Tongue (tissue), 2 donors: Measurements from ENCODE around the gene LCLAT1. TPM values are rescaled to one million over a fixed set of nuclear protein-coding genes. Genes with fewer than 3 reads are reported as not detected.
"Not testable (repeated sequence)": the region's sequence is repeated elsewhere in the genome, so short reads cannot be mapped to it uniquely, and the experiment has no call there.

Experiments used
- DNase-seq: peaks from one replicate; pipeline ENCODE4 v3.0.0-alpha.2; 2015
- total RNA-seq: library from RNA; depleted of rRNA; stranded (reverse); fragments of >200 nt; gene quantifications from one replicate; pipeline ENCODE4 v1.2.3, GENCODE V29; 2014

LCLAT1 gene
- total RNA-seq, 1 donor from 2014 or later: 20.0 TPM

GRCh38 chr2:30454571-30454970 lies 7.5 kb downstream of the LCLAT1 start:
- no peak for DNase-seq

GRCh38 chr2:30455114-30455738 lies 8.2 kb downstream of the LCLAT1 start:
- no peak for DNase-seq

GRCh38 chr2:30456106-30456505 lies 9.1 kb downstream of the LCLAT1 start:
- no peak for DNase-seq

- DNase-seq: no peak
Measured at GRCh38 chr2:30456579-30456978, 9.5 kb downstream of the LCLAT1 start.

GRCh38 chr2:30457296-30457695 lies 10.2 kb downstream of the LCLAT1 start:
- no peak for DNase-seq

GRCh38 chr2:30459140-30459539 lies 12.1 kb downstream of the LCLAT1 start:
- no peak for DNase-seq

- no peak for DNase-seq
Measured at GRCh38 chr2:30462131-30462857, 15.2 kb downstream of the LCLAT1 start.

GRCh38 chr2:30463535-30463934 lies 16.5 kb downstream of the LCLAT1 start:
- no peak for DNase-seq

- DNase-seq: no peak
Measured at GRCh38 chr2:30464544-30465170, 17.6 kb downstream of the LCLAT1 start.

GRCh38 chr2:30465171-30465545 lies 18.1 kb downstream of the LCLAT1 start:
- no peak for DNase-seq

GRCh38 chr2:30466216-30466615 lies 19.2 kb downstream of the LCLAT1 start:
- DNase-seq: no peak

GRCh38 chr2:30467062-30467826 lies 20.2 kb downstream of the LCLAT1 start:
- DNase-seq: not testable (repeated sequence)

GRCh38 chr2:30470426-30470825 lies 23.4 kb downstream of the LCLAT1 start:
- DNase-seq: no peak

- DNase-seq: no peak
Measured at GRCh38 chr2:30472326-30472725, 25.3 kb downstream of the LCLAT1 start.

GRCh38 chr2:30475542-30475941 lies 28.5 kb downstream of the LCLAT1 start:
- DNase-seq: no peak

GRCh38 chr2:30476636-30477035 lies 29.6 kb downstream of the LCLAT1 start:
- no peak for DNase-seq

GRCh38 chr2:30480703-30481322 lies 33.8 kb downstream of the LCLAT1 start:
- DNase-seq: no peak

- DNase-seq: no peak
Measured at GRCh38 chr2:30481323-30481800, 34.3 kb downstream of the LCLAT1 start.

- DNase-seq: no peak
Measured at GRCh38 chr2:30482011-30482410, 35.0 kb downstream of the LCLAT1 start.

GRCh38 chr2:30484145-30484544 lies 37.1 kb downstream of the LCLAT1 start:
- no peak for DNase-seq

GRCh38 chr2:30484995-30485394 lies 37.9 kb downstream of the LCLAT1 start:
- no peak for DNase-seq

GRCh38 chr2:30486655-30487054 lies 39.6 kb downstream of the LCLAT1 start:
- no peak for DNase-seq
